Natural killer cell (primary cell): Measurements from ENCODE around the gene TRAPPC2L. TPM values are rescaled to one million over a fixed set of nuclear protein-coding genes. Genes with fewer than 3 reads are reported as not detected.

Experiments used
- ATAC-seq, 3 donors: fragments of 150-1000 bp in 2 of 3; fragments of 200-7000 bp in 1 of 3; cut with Tn5 transposase; 1 replicate in 1 of 3; 2 replicates in 2 of 3; pipeline ENCODE4 v1.10.0; 2021; ENCODE audit warnings: mild to moderate bottlenecking in 2 of 3, moderate library complexity in 2 of 3
- DNase-seq, 2 donors: peaks; one replicate each; pipeline versions ENCODE4 v3.0.0 to v3.0.0-alpha.2; 2013 to 2021; ENCODE audit warnings: mixed read lengths in 1 of 2
- H3K27ac ChIP-seq: one replicate; pipeline ENCODE4 v1.5.1; 2013; ENCODE audit warnings: mild to moderate bottlenecking, low read length
- H3K27me3 ChIP-seq: one replicate; pipeline ENCODE4 v1.6.1; 2013; ENCODE audit warnings: low read length; ENCODE audit not compliant: control insufficient read depth, insufficient read depth
- H3K36me3 ChIP-seq: one replicate; pipeline ENCODE4 v1.6.1; 2013; ENCODE audit warnings: low read length; ENCODE audit not compliant: control insufficient read depth, insufficient read depth
- H3K4me1 ChIP-seq: one replicate; pipeline ENCODE4 v1.6.1; 2013; ENCODE audit warnings: low read length; ENCODE audit not compliant: control insufficient read depth, insufficient read depth
- H3K4me3 ChIP-seq: one replicate; pipeline ENCODE4 v1.5.1; 2013; ENCODE audit warnings: low read length
- H3K9me3 ChIP-seq: one replicate; pipeline ENCODE4 v1.6.1; 2013; ENCODE audit warnings: low read length; ENCODE audit not compliant: control insufficient read depth, insufficient read depth
- H3K27ac Mint-ChIP-seq, 2 donors: one replicate each; pipeline ENCODE4 v1.8.0; 2022; ENCODE audit warnings: mild to moderate bottlenecking in 2 of 2, mixed read lengths in 2 of 2, moderate library complexity in 1 of 2
- H3K27me3 Mint-ChIP-seq, 2 donors: one replicate each; pipeline ENCODE4 v1.8.0; 2022; ENCODE audit warnings: low read depth in 2 of 2, mixed read lengths in 2 of 2
- H3K36me3 Mint-ChIP-seq: one replicate; pipeline ENCODE4 v1.8.0; 2022; ENCODE audit warnings: mixed read lengths
- H3K4me1 Mint-ChIP-seq, 2 donors: one replicate each; pipeline ENCODE4 v1.8.0; 2022; ENCODE audit warnings: mixed read lengths in 2 of 2
- H3K4me3 Mint-ChIP-seq: one replicate; pipeline ENCODE4 v1.8.0; 2022; ENCODE audit warnings: mild to moderate bottlenecking, moderate library complexity, mixed read lengths
- H3K9me3 Mint-ChIP-seq, 2 donors: one replicate each; pipeline ENCODE4 v1.8.0; 2022; ENCODE audit warnings: mixed read lengths in 2 of 2
- CTCF ChIP-seq: fragments of 200-600 bp; IDR thresholded peaks from one replicate; pipeline ENCODE4 v1.8.0; 2022; ENCODE audit warnings: antibody characterized with exemption
- WGBS: methylation state at CpG from one replicate; pipeline ENCODE4 v1.1.7; 2013; ENCODE audit warnings: missing lambda C conversion rate; ENCODE audit not compliant: insufficient coverage; 5-methylcytosine and 5-hydroxymethylcytosine counted together
- intact Hi-C: fragments of 100-400 bp; cut with micrococcal nuclease; formaldehyde crosslinking; loops from one replicate; pipeline ENCODE4 v1.14.2; 2022
- total RNA-seq, 4 donors: library from RNA; stranded (reverse); fragments of 120-200 nt in 1 of 4; gene quantifications; one replicate each; pipeline versions ENCODE4 v1.2.3 to v1.2.4, GENCODE V29; 2013 to 2022

The TRAPPC2L gene
- total RNA-seq, 3 donors from 2014 or later (not counting 1 experiment from before 2014, with no cell fraction given): 31.9 to 39.0 (median 36.2) TPM

GRCh38 chr16:88906020-88906419 is 49.1 kb downstream of the TRAPPC2L start:
- Histone ChIP-seq H3K4me3 (no peak overlapping the region), H3K27ac (no peak overlapping the region), H3K36me3 (no peaks in the 10 kb centered on the region), H3K9me3 (no peaks in the 10 kb centered on the region), H3K27me3 (no peaks in the 10 kb centered on the region), H3K4me1 (peaks cover 10% of the 10 kb centered on the region)
- 59% methylated on average over 16 of the region's 16 CpGs for WGBS
- H3K27me3 Mint-ChIP-seq: peaks cover 0 to 2% of the 10 kb centered on the region in 2 donors
- no peaks in the 10 kb centered on the region for H3K36me3 Mint-ChIP-seq
- DNase-seq (no peak), ATAC-seq (no peak)
- no peak overlapping the region for H3K27ac Mint-ChIP-seq
- H3K4me3 Mint-ChIP-seq: no peak overlapping the region
- peaks cover 6 to 16% of the 10 kb centered on the region in 2 donors for H3K4me1 Mint-ChIP-seq
- intact Hi-C loops: no loop called here
- TF ChIP-seq CTCF: no peak
- no peaks in the 10 kb centered on the region for H3K9me3 Mint-ChIP-seq

GRCh38 chr16:88906535-88907105 is 49.7 kb downstream of the TRAPPC2L start:
- no peak overlapping the region for H3K27ac Mint-ChIP-seq
- 84% methylated on average over 22 of the region's 22 CpGs for WGBS
- Histone ChIP-seq H3K4me1 (peaks cover 10% of the 10 kb centered on the region), H3K27me3 (no peaks in the 10 kb centered on the region), H3K9me3 (no peaks in the 10 kb centered on the region), H3K36me3 (no peaks in the 10 kb centered on the region), H3K4me3 (no peak overlapping the region), H3K27ac (no peak overlapping the region)
- no peak overlapping the region for H3K4me3 Mint-ChIP-seq
- ATAC-seq (no peak), DNase-seq (no peak)
- intact Hi-C loops: no loop called here
- H3K36me3 Mint-ChIP-seq: no peaks in the 10 kb centered on the region
- H3K27me3 Mint-ChIP-seq: peaks cover 0 to 2% of the 10 kb centered on the region in 2 donors
- TF ChIP-seq CTCF: no peak
- H3K9me3 Mint-ChIP-seq: no peaks in the 10 kb centered on the region
- H3K4me1 Mint-ChIP-seq: peaks cover 6 to 16% of the 10 kb centered on the region in 2 donors

- Mint-ChIP-seq H3K27ac (no peak overlapping the region), H3K9me3 (no peaks in the 10 kb centered on the region), H3K27me3 (peaks cover 0 to 2% of the 10 kb centered on the region in 2 donors), H3K4me1 (peaks cover 6 to 15% of the 10 kb centered on the region in 2 donors), H3K36me3 (no peaks in the 10 kb centered on the region), H3K4me3 (no peak overlapping the region)
- Histone ChIP-seq H3K27ac (no peak overlapping the region), H3K4me3 (no peak overlapping the region), H3K4me1 (peaks cover 10% of the 10 kb centered on the region), H3K36me3 (no peaks in the 10 kb centered on the region), H3K9me3 (no peaks in the 10 kb centered on the region), H3K27me3 (no peaks in the 10 kb centered on the region)
- no peak for DNase-seq
- intact Hi-C loops: no loop called here
- no peak for ATAC-seq
- 72% methylated on average over 4 of the region's 4 CpGs for WGBS
- no peak for TF ChIP-seq CTCF
Observed at GRCh38 chr16:88907768-88908167, 50.8 kb downstream of the TRAPPC2L start.

- H3K4me1 ChIP-seq: peaks cover 10% of the 10 kb centered on the region
- peaks cover 6 to 12% of the 10 kb centered on the region in 2 donors for H3K4me1 Mint-ChIP-seq
- TF ChIP-seq CTCF: no peak
- no peaks in the 10 kb centered on the region for H3K36me3 Mint-ChIP-seq
- H3K27ac ChIP-seq: no peak overlapping the region
- peaks cover 0 to 2% of the 10 kb centered on the region in 2 donors for H3K27me3 Mint-ChIP-seq
- no peak for DNase-seq
- 90% methylated on average over 17 of the region's 17 CpGs for WGBS
- H3K9me3 ChIP-seq: no peaks in the 10 kb centered on the region
- ATAC-seq: no peak
- no peaks in the 10 kb centered on the region for H3K9me3 Mint-ChIP-seq
- intact Hi-C loops: no loop called here
- no peak overlapping the region for H3K4me3 ChIP-seq
- H3K4me3 Mint-ChIP-seq: no peak overlapping the region
- H3K27me3 ChIP-seq: no peaks in the 10 kb centered on the region
- H3K36me3 ChIP-seq: no peaks in the 10 kb centered on the region
- H3K27ac Mint-ChIP-seq: no peak overlapping the region
Observed at GRCh38 chr16:88908307-88908706, 51.4 kb downstream of the TRAPPC2L start.
